K562 (cell line): Measurements from ENCODE around the gene NAIF1. TPM values are rescaled to one million over a fixed set of nuclear protein-coding genes. Genes with fewer than 3 reads are reported as not detected.
A peak's percentile ranks its signal among the peaks of the same experiment; 100 is the strongest.

Experiments used
- MAFK ChIP-seq: IDR thresholded peaks from 2 replicates; pipeline ENCODE4 v1.6.1; 2011; ENCODE audit warnings: low read length, improper control_type of control experiment
- MCM5 ChIP-seq: fragments of 450-650 bp; IDR thresholded peaks from 2 replicates; pipeline ENCODE4 v1.6.1; 2016; ENCODE audit warnings: low read depth
- PCBP1 ChIP-seq: fragments of 200-400 bp; formaldehyde crosslinking; IDR thresholded peaks from 2 replicates; pipeline ENCODE4 v1.6.1; 2018; ENCODE audit warnings: mild to moderate bottlenecking, low read depth, low read length; ENCODE audit not compliant: poor library complexity, severe bottlenecking
- POLR3G ChIP-seq: IDR thresholded peaks from 2 replicates; pipeline ENCODE4 v1.6.1; 2011; ENCODE audit not compliant: insufficient read length, insufficient replicate concordance; ENCODE audit errors: extremely low read depth
- PRPF4 ChIP-seq: fragments of 200-400 bp; formaldehyde crosslinking; IDR thresholded peaks from one replicate; pipeline ENCODE4 v1.6.1; 2017; ENCODE audit warnings: low read length, low read depth, mild to moderate bottlenecking; ENCODE audit not compliant: insufficient read depth, poor library complexity, severe bottlenecking
- RBM15 ChIP-seq: fragments of 200-400 bp; formaldehyde crosslinking; IDR thresholded peaks from 2 replicates; pipeline ENCODE4 v1.6.1; 2018; ENCODE audit warnings: mild to moderate bottlenecking, low read length, moderate library complexity; ENCODE audit not compliant: insufficient read depth
- SNIP1 ChIP-seq: fragments of 450-650 bp; IDR thresholded peaks from 2 replicates; pipeline ENCODE4 v1.7.1; 2017; ENCODE audit warnings: low read depth, mild to moderate bottlenecking
- SP1 ChIP-seq: sonication (generic); formaldehyde crosslinking; IDR thresholded peaks from 2 replicates; pipeline ENCODE4 v1.8.1; 2022; ENCODE audit warnings: mild to moderate bottlenecking, missing genetic modification reagents
- TEAD4 ChIP-seq, 2 experiments: sonication (generic) in 1 of 2; formaldehyde crosslinking in 1 of 2; IDR thresholded peaks; 2 replicates each; pipeline versions ENCODE4 v1.6.1 to v1.8.0; 2012 to 2022; ENCODE audit warnings: borderline replicate concordance in 1 of 2, inconsistent platforms in 1 of 2, low read length in 1 of 2, mild to moderate bottlenecking in 1 of 2, missing genetic modification reagents in 1 of 2
- ZNF668 ChIP-seq: fragments of 250-450 bp; sonication (Bioruptor Pico); IDR thresholded peaks from 2 replicates; pipeline ENCODE4 v1.8.0; 2022; ENCODE audit warnings: mild to moderate bottlenecking, inconsistent platforms
- ZNF76 ChIP-seq: fragments of 250-450 bp; sonication (Bioruptor Pico); IDR thresholded peaks from 2 replicates; pipeline ENCODE4 v1.4.0; 2020; ENCODE audit warnings: mild to moderate bottlenecking, moderate library complexity, borderline replicate concordance
- polyA plus RNA-seq, 8 experiments: library from polyadenylated mRNA; depleted of rRNA in 4 of 8; stranded (reverse) in 5 of 8; unstranded in 3 of 8; fragments of >200 nt; fragmentation: Nextera tagmentation in 2 of 8; fragmentation: Illumina TruSeq in 1 of 8; extraction: Ambion mirVana in 2 of 8; extraction: Trizol in 1 of 8; gene quantifications; 2 replicates each; pipeline versions ENCODE4 v1.2.1 to v1.2.3, GENCODE V29; 2011 to 2014; ENCODE audit warnings: inconsistent platforms in 1 of 8, missing spikeins in 1 of 8
- total RNA-seq, 7 experiments: library from RNA; depleted of rRNA in 6 of 7; stranded (reverse); fragments of >200 nt in 6 of 7; fragmentation: Illumina TruSeq in 2 of 7; extraction: Trizol in 2 of 7; gene quantifications; 2 replicates each; pipeline versions ENCODE4 v1.2.1 to v1.2.3, GENCODE V29; 2011 to 2021; ENCODE audit warnings: low replicate concordance in 1 of 7
- TF ChIP-seq, protein P1 (sequence below): sonication (generic); formaldehyde crosslinking; IDR thresholded peaks from 2 replicates; pipeline ENCODE4 v1.8.1; 2022; ENCODE audit warnings: missing genetic modification reagents
- TF ChIP-seq, protein P2 (sequence below): fragments of 450-650 bp; formaldehyde crosslinking; IDR thresholded peaks from 2 replicates; pipeline ENCODE4 v1.4.0; 2020; ENCODE audit warnings: mild to moderate bottlenecking, moderate library complexity
- TF ChIP-seq, protein P3 (sequence below): fragments of 250-450 bp; sonication (Bioruptor Pico); IDR thresholded peaks from 2 replicates; pipeline ENCODE4 v1.4.0; 2020; ENCODE audit warnings: mild to moderate bottlenecking, moderate library complexity
- TF ChIP-seq, protein P4 (sequence below): sonication (generic); formaldehyde crosslinking; IDR thresholded peaks from 2 replicates; pipeline ENCODE4 v1.9.0; 2022; ENCODE audit warnings: mild to moderate bottlenecking, missing genetic modification reagents
- TF ChIP-seq, protein P5 (sequence below): fragments of 250-450 bp; sonication (Bioruptor Pico); IDR thresholded peaks from 2 replicates; pipeline ENCODE4 v1.5.0; 2021; ENCODE audit warnings: mild to moderate bottlenecking, borderline replicate concordance

Gene NAIF1
- total and polyA plus RNA-seq, 9 of the 15 experiments (the other 6 are each of a cell fraction or from before 2014, with no cell fraction given), result 4.8 to 26.6 (median 17.2) TPM

DNA sequence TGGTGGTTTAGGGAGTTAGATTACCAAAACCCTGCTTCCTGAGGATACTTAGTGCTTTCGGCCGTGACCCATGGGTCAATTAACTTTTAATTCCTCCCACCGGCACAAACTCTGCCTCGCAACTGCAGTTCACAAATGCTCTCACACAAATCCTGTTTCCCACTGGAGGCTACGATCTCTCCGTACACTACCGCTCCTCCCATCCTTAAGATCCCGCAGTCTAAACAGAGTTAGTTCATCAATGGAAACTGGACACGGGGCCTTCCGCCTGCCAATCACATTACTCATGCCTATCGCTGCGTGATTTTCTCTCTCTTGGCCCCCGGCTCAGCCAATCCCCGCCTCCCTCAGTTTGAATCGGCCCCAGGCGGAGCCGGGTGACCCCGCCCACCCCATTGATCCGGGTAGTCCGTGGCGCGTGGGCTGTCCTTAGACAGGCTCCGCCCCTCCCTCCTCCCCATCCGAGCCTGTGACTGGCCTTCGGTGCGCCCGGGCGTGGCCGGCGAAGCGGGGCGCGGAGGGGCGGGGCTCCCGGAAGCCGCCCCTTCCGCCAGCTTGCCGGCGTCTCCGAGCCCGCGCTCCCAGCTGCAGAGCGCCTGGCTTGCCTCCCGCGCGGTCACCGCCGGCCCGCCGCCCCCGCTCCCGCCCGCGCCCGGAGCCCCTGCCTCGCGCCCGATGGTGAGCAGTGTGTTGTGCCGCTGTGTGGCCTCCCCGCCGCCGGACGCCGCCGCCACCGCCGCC, 695 bp upstream of the NAIF1 start, which contains the start of gene SLC25A25 (continued):
- TF ChIP-seq, protein P1, sequence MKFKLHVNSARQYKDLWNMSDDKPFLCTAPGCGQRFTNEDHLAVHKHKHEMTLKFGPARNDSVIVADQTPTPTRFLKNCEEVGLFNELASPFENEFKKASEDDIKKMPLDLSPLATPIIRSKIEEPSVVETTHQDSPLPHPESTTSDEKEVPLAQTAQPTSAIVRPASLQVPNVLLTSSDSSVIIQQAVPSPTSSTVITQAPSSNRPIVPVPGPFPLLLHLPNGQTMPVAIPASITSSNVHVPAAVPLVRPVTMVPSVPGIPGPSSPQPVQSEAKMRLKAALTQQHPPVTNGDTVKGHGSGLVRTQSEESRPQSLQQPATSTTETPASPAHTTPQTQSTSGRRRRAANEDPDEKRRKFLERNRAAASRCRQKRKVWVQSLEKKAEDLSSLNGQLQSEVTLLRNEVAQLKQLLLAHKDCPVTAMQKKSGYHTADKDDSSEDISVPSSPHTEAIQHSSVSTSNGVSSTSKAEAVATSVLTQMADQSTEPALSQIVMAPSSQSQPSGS (CRISPR knock-in tag), result no peak
- TF ChIP-seq ZNF668 (CRISPR knock-in tag), result no peak
- TF ChIP-seq, protein P2, sequence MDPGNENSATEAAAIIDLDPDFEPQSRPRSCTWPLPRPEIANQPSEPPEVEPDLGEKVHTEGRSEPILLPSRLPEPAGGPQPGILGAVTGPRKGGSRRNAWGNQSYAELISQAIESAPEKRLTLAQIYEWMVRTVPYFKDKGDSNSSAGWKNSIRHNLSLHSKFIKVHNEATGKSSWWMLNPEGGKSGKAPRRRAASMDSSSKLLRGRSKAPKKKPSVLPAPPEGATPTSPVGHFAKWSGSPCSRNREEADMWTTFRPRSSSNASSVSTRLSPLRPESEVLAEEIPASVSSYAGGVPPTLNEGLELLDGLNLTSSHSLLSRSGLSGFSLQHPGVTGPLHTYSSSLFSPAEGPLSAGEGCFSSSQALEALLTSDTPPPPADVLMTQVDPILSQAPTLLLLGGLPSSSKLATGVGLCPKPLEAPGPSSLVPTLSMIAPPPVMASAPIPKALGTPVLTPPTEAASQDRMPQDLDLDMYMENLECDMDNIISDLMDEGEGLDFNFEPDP (CRISPR knock-in tag), result no peak
- no peak for TF ChIP-seq MAFK
- TF ChIP-seq, protein P3, sequence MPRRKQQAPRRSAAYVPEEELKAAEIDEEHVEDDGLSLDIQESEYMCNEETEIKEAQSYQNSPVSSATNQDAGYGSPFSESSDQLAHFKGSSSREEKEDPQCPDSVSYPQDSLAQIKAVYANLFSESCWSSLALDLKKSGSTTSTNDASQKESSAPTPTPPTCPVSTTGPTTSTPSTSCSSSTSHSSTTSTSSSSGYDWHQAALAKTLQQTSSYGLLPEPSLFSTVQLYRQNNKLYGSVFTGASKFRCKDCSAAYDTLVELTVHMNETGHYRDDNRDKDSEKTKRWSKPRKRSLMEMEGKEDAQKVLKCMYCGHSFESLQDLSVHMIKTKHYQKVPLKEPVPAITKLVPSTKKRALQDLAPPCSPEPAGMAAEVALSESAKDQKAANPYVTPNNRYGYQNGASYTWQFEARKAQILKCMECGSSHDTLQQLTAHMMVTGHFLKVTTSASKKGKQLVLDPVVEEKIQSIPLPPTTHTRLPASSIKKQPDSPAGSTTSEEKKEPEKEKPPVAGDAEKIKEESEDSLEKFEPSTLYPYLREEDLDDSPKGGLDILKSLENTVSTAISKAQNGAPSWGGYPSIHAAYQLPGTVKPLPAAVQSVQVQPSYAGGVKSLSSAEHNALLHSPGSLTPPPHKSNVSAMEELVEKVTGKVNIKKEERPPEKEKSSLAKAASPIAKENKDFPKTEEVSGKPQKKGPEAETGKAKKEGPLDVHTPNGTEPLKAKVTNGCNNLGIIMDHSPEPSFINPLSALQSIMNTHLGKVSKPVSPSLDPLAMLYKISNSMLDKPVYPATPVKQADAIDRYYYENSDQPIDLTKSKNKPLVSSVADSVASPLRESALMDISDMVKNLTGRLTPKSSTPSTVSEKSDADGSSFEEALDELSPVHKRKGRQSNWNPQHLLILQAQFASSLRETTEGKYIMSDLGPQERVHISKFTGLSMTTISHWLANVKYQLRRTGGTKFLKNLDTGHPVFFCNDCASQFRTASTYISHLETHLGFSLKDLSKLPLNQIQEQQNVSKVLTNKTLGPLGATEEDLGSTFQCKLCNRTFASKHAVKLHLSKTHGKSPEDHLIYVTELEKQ, result no peak
- no peak for TF ChIP-seq MCM5
- peak; percentile 34; the same call in 1 of the 2 replicates for TF ChIP-seq TEAD4 (IDR thresholded peaks at IDR 0.05; ENCODE audit: low read length)
- no peak for TF ChIP-seq TEAD4 (CRISPR knock-in tag; IDR thresholded peaks at IDR 0.05; ENCODE audit: borderline replicate concordance)
- no peak for TF ChIP-seq POLR3G
- TF ChIP-seq SNIP1, result no peak
- TF ChIP-seq SP1 (CRISPR knock-in tag), result peak; percentile 87; the same call in 1 of the 2 replicates
- TF ChIP-seq ZNF76 (CRISPR knock-in tag), result no peak
- TF ChIP-seq, protein P4, sequence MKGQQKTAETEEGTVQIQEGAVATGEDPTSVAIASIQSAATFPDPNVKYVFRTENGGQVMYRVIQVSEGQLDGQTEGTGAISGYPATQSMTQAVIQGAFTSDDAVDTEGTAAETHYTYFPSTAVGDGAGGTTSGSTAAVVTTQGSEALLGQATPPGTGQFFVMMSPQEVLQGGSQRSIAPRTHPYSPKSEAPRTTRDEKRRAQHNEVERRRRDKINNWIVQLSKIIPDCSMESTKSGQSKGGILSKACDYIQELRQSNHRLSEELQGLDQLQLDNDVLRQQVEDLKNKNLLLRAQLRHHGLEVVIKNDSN (CRISPR knock-in tag), result peak; percentile 83
- TF ChIP-seq, protein P5, sequence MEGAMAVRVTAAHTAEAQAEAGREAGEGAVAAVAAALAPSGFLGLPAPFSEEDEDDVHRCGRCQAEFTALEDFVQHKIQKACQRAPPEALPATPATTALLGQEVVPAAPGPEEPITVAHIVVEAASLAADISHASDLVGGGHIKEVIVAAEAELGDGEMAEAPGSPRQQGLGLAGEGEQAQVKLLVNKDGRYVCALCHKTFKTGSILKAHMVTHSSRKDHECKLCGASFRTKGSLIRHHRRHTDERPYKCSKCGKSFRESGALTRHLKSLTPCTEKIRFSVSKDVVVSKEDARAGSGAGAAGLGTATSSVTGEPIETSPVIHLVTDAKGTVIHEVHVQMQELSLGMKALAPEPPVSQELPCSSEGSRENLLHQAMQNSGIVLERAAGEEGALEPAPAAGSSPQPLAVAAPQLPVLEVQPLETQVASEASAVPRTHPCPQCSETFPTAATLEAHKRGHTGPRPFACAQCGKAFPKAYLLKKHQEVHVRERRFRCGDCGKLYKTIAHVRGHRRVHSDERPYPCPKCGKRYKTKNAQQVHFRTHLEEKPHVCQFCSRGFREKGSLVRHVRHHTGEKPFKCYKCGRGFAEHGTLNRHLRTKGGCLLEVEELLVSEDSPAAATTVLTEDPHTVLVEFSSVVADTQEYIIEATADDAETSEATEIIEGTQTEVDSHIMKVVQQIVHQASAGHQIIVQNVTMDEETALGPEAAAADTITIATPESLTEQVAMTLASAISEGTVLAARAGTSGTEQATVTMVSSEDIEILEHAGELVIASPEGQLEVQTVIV (CRISPR knock-in tag), result no peak
- no peak for TF ChIP-seq RBM15
- TF ChIP-seq PCBP1, result no peak
- no peak for TF ChIP-seq PRPF4
